Stimulated activated CD4-positive, alpha-beta T cell treated with anti-CD3 and anti-CD28 coated beads, TNF-alpha, amount 100 ng/mL, for 4 hours (primary cell): Measurements from ENCODE around the gene BCL2L2.
"Not testable (repeated sequence)": the region's sequence is repeated elsewhere in the genome, so short reads cannot be mapped to it uniquely, and the experiment has no call there.

Experiments used
- DNase-seq, 3 experiments: peaks; one replicate each; pipeline ENCODE4 v3.0.0-alpha.2; 2020; ENCODE audit warnings: low read depth in 3 of 3

BCL2L2 gene

GRCh38 chr14:23306412-23307145 is at the start of gene BCL2L2:
TSS of gene BCL2L2 (plus strand) at chr14:23306833. CDS start at chr14:23307768, 935 bp downstream.
- DNase-seq, result no peak

GRCh38 chr14:23258256-23258655 is 48.4 kb upstream of the BCL2L2 start:
- DNase-seq, result no peak

GRCh38 chr14:23259426-23259825 is 47.2 kb upstream of the BCL2L2 start:
- no peak for DNase-seq

- DNase-seq, result not testable (repeated sequence)
Observed at GRCh38 chr14:23260849-23261248, 45.8 kb upstream of the BCL2L2 start.

GRCh38 chr14:23269193-23269592 is 37.4 kb upstream of the BCL2L2 start:
- no peak for DNase-seq

- DNase-seq, result no peak
Observed at GRCh38 chr14:23275412-23275811, 31.2 kb upstream of the BCL2L2 start.

GRCh38 chr14:23277189-23277588 is 29.4 kb upstream of the BCL2L2 start:
- DNase-seq, result no peak

GRCh38 chr14:23277928-23278327 is 28.7 kb upstream of the BCL2L2 start:
- not testable (repeated sequence) for DNase-seq

- no peak for DNase-seq
Observed at GRCh38 chr14:23281247-23281646, 25.4 kb upstream of the BCL2L2 start.

GRCh38 chr14:23284654-23285529 is 21.7 kb upstream of the BCL2L2 start:
- no peak for DNase-seq

GRCh38 chr14:23285530-23286019 is 21.1 kb upstream of the BCL2L2 start:
- no peak for DNase-seq

- DNase-seq, result peak; percentile 95 to 97 (median 96)
Observed at GRCh38 chr14:23286020-23286901, 20.4 kb upstream of the BCL2L2 start, which contains the start of gene HOMEZ. TSS of gene HOMEZ (minus strand) at chr14:23286132. CDS start at chr14:23285952, 180 bp downstream.

GRCh38 chr14:23286902-23287479 is 19.6 kb upstream of the BCL2L2 start:
- no peak for DNase-seq

GRCh38 chr14:23294734-23295561 is 11.7 kb upstream of the BCL2L2 start:
- DNase-seq, result peak in 1 of 3 experiments; percentile 16

- no peak for DNase-seq
Observed at GRCh38 chr14:23296012-23296777, 10.4 kb upstream of the BCL2L2 start.

GRCh38 chr14:23297096-23297495 is 9.5 kb upstream of the BCL2L2 start:
- no peak for DNase-seq

GRCh38 chr14:23297611-23298277 is 8.9 kb upstream of the BCL2L2 start:
- no peak for DNase-seq

- DNase-seq, result no peak
Observed at GRCh38 chr14:23299211-23299957, 7.2 kb upstream of the BCL2L2 start.
